Cardiac muscle cell (in vitro differentiated cells and primary cell): Measurements from ENCODE around the gene PLEKHA1. TPM values are rescaled to one million over a fixed set of nuclear protein-coding genes. Genes with fewer than 3 reads are reported as not detected.
A peak's percentile ranks its signal among the peaks of the same experiment; 100 is the strongest.

ENCODE experiments used
- DNase-seq, 2 donors: peaks; one replicate each; pipeline versions ENCODE4 v3.0.0 to v3.0.0-alpha.2; 2010 to 2017; ENCODE audit warnings: low read depth in 1 of 2, low spot score in 1 of 2
- H3K27ac ChIP-seq: fragments of 200-600 bp; sonication (generic); 2 replicates; pipeline ENCODE4 v1.5.1; 2016
- H3K27me3 ChIP-seq: fragments of 200-600 bp; sonication (generic); 2 replicates; pipeline ENCODE4 v1.6.0; 2016; ENCODE audit warnings: control low read depth
- H3K36me3 ChIP-seq: fragments of 200-600 bp; sonication (generic); 2 replicates; pipeline ENCODE4 v1.5.1; 2016; ENCODE audit warnings: control low read depth
- H3K4me1 ChIP-seq: fragments of 200-600 bp; sonication (generic); 2 replicates; pipeline ENCODE4 v1.8.1; 2017; ENCODE audit warnings: low read depth, mild to moderate bottlenecking, mixed run types
- H3K4me3 ChIP-seq: fragments of 200-600 bp; sonication (generic); 2 replicates; pipeline ENCODE4 v1.5.1; 2016; ENCODE audit warnings: mild to moderate bottlenecking
- H3K9me3 ChIP-seq: fragments of 200-600 bp; sonication (generic); 2 replicates; pipeline ENCODE4 v1.5.1; 2017; ENCODE audit warnings: low read depth, mild to moderate bottlenecking, control low read depth
- polyA plus RNA-seq: library from polyadenylated mRNA; unstranded; fragments of >200 nt; fragmentation: Nextera tagmentation; extraction: Ambion mirVana; gene quantifications from 2 replicates; pipeline ENCODE4 v1.2.1, GENCODE V29; 2016
- total RNA-seq: library from RNA; depleted of rRNA; stranded (reverse); fragments of >200 nt; gene quantifications from 2 replicates; pipeline ENCODE4 v1.2.3, GENCODE V29; 2016
- TF ChIP-seq, protein P1 (sequence below): IDR thresholded peaks from 2 replicates; pipeline ENCODE4 v1.5.1; 2012; ENCODE audit warnings: low read depth, mild to moderate bottlenecking, low read length

The PLEKHA1 gene
- total and polyA plus RNA-seq, 2 experiments from 2014 or later = 26.5 to 44.8 TPM

DNA sequence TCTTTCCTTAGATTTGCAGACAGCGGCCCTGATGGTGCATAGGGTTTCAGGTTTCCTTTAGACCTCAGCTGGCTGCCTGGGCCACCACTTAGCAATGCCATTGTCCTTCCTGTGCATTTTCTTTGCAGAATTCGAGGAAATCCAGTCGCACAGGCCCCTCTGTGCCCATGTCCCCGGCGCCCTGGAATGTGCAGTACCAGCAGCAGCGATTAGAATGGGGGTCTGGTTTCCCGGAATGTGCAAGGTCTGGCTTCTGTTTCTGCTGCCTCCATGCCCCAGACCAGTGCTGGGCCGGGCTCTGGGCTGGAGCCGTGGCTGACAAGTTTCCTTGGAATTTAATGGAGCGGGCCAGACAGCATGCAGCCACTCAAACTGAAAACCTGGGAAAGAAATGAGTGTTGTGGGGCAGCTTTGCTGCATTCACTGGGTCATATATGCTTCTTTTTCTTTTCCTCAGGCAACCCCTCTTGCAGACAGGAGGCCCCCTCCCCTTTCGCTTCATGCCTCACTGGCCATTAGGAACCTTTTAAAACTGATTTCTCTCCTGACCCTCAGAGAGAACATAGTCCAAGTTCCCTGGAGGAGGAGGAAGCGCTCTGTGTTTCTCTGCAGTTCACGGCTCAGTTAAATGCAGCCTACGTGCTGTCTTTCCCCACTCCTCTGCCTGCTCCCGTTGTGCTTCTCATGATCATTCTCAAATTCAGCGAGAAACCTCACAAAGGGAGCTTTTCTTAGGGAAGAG is 101.3 kb downstream of the PLEKHA1 start:
- no peaks in the 10 kb centered on the region for H3K27me3 ChIP-seq
- no peaks in the 10 kb centered on the region for H3K9me3 ChIP-seq
- H3K4me1 ChIP-seq = peaks cover 57% of the 10 kb centered on the region
- peak in 1 of 2 donors; percentile 53 for DNase-seq
- TF ChIP-seq, protein P1, sequence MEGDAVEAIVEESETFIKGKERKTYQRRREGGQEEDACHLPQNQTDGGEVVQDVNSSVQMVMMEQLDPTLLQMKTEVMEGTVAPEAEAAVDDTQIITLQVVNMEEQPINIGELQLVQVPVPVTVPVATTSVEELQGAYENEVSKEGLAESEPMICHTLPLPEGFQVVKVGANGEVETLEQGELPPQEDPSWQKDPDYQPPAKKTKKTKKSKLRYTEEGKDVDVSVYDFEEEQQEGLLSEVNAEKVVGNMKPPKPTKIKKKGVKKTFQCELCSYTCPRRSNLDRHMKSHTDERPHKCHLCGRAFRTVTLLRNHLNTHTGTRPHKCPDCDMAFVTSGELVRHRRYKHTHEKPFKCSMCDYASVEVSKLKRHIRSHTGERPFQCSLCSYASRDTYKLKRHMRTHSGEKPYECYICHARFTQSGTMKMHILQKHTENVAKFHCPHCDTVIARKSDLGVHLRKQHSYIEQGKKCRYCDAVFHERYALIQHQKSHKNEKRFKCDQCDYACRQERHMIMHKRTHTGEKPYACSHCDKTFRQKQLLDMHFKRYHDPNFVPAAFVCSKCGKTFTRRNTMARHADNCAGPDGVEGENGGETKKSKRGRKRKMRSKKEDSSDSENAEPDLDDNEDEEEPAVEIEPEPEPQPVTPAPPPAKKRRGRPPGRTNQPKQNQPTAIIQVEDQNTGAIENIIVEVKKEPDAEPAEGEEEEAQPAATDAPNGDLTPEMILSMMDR = no peak
- no peak overlapping the region for H3K4me3 ChIP-seq
- H3K27ac ChIP-seq = peak overlapping the region; percentile 86
- H3K36me3 ChIP-seq = no peaks in the 10 kb centered on the region

DNA sequence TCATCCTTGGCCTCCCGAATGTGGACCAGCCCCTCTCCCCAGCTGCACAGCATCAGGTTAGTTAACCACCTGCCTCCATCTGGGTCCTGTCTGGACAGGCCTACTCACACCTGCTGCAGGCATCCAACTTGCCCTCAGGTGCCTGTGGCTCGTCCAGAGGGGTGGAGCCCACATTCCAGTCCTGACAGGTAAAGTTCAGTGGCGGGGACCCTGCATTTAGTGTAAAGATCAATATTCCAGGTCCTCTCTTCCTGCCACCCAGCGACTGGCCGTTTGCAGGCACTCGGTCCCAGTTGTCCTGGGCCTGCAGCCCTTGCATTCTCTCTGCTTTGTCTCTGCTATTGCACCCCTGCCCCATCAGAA is 101.8 kb downstream of the PLEKHA1 start:
- Histone ChIP-seq H3K9me3 (no peaks in the 10 kb centered on the region), H3K36me3 (no peaks in the 10 kb centered on the region), H3K27ac (peak overlapping the region; percentile 86), H3K4me3 (no peak overlapping the region), H3K4me1 (peaks cover 56% of the 10 kb centered on the region), H3K27me3 (no peaks in the 10 kb centered on the region)
- TF ChIP-seq, protein P1 = no peak
- DNase-seq = no peak

DNA sequence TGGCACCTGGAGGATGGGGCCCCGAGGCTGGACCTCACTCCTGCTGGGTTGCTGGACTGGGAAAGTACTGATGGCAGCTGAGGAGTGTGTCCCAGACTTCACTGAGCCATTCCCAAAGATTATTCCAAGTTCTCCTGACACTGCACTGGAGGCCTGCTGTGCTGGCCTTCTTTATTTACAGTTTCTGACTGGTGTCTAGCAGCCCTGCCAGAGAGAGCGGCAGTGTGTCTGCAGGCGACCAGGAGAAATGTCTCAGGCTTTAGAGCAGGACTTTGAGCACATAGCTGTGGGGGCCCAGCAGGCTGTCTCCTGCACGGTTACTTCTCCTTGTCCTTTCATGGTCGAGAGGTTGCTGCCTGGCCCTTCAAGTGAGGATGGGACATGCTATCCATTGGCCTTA is 102.9 kb downstream of the PLEKHA1 start:
- H3K27me3 ChIP-seq = no peaks in the 10 kb centered on the region
- H3K27ac ChIP-seq = no peak overlapping the region
- H3K4me1 ChIP-seq = peaks cover 55% of the 10 kb centered on the region
- H3K36me3 ChIP-seq = no peaks in the 10 kb centered on the region
- H3K9me3 ChIP-seq = no peaks in the 10 kb centered on the region
- TF ChIP-seq, protein P1 = no peak
- DNase-seq = no peak
- no peak overlapping the region for H3K4me3 ChIP-seq

DNA sequence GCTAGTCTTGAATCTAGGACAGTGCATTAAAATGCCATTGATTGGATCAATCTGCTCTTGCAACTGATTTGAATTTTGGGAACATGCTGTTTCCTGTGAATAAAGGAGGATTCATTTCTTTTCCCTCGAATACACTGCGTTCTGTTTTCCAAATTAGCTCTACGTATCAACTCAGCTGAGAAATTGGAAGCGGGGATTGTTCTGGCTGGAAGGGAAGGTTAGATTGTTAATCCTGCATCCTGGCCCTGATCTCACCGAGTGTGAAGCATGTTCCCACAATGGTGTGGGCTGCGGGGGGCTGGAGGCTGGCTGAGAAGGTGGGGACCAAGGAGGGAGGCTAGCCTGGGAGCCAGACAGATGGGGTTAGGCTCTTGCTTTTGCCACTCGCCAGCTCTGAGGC is 104.5 kb downstream of the PLEKHA1 start:
- no peak for DNase-seq
- H3K4me1 ChIP-seq = peaks cover 50% of the 10 kb centered on the region
- TF ChIP-seq, protein P1 = no peak
- no peak overlapping the region for H3K27ac ChIP-seq
- H3K9me3 ChIP-seq = no peaks in the 10 kb centered on the region
- H3K36me3 ChIP-seq = no peaks in the 10 kb centered on the region
- H3K4me3 ChIP-seq = no peak overlapping the region
- H3K27me3 ChIP-seq = no peaks in the 10 kb centered on the region

DNA sequence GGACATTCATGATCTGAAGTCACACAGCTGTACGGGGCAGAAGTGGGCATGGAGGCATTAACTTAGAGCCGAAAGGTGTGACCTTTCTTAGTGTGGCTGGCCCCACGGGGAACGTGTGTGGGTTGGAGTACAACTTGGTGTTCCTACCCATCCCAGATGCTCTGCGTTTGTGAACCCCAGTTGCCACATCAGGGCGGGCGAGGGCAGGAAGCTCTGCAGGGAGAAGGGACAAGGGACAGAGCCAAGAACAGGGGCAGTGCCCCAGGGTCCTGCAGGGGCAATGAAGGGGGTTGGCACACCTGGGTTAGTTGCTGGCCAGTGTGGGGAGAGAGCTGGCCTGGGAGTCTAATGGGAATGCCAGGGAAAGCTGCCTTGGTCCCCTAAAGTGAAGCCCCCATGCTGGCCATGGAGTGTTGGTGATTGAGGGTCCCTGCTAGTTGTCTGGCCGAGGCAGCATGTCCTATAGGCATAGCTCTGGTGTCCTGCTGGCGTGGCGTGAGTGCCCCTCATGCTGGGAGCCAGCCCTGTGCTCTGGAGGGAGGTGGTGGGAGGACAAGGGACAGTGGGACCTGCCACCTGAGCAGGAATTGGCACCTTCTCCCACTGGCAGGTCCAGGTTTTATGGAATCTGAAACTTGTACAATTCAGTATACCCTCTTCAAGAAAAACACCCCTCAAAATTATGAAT is 105.8 kb downstream of the PLEKHA1 start:
- no peak for DNase-seq
- Histone ChIP-seq H3K9me3 (no peaks in the 10 kb centered on the region), H3K4me3 (no peak overlapping the region), H3K36me3 (no peaks in the 10 kb centered on the region), H3K27ac (no peak overlapping the region), H3K27me3 (no peaks in the 10 kb centered on the region), H3K4me1 (peaks cover 50% of the 10 kb centered on the region)
- TF ChIP-seq, protein P1 = no peak
